ENCODE results near the gene UBE3A.

- no peak for TF ChIP-seq CTCF (conservative IDR thresholded peaks at IDR 0.05 in 1 of 2, IDR thresholded peaks at IDR 0.05 in 1 of 2; ENCODE audit: extremely low read depth in 1 of 2, insufficient read depth in 1 of 2, low read depth in 1 of 2, low read length in 2 of 2)
- no peak for TF ChIP-seq EZH2 (IDR thresholded peaks at IDR 0.05; ENCODE audit: borderline replicate concordance, low read length)
These were observed 32.0 kb downstream of the UBE3A start for GRCh38 chr15:25406846-25407245.

Data from mammary epithelial cell (primary cell).